DMS153 treated with DMSO at 0.1 percent for 48 hours (cell line): Measurements from ENCODE around the gene HELZ.
"Not testable (repeated sequence)": the region's sequence is repeated elsewhere in the genome, so short reads cannot be mapped to it uniquely, and the experiment has no call there.

Experiments
- DNase-seq: peaks from one replicate; lab custom pipeline; 2025; ENCODE audit not compliant: unreplicated experiment; lab: John Stamatoyannopoulos, UW

HELZ gene

DNA sequence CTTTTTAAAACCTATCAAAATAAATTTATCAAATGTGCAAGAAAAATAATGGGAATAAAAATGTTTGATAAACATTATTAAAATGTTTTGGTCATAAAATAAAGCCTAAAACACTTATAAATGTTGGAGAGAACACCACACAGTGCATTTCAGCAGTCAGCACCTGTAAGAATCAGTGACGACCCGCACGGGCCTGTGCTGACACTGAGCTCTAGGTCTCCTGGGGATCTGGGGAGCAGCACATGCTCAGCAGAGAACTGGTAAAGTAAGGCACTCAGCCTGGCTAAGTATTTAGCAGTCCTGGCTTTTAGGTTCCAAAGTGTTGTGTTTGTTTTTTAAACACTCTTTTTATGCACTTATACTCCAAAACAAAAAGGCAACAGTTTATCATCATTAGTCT is 46.9 kb downstream of the HELZ start:
- DNase-seq = no peak

DNA sequence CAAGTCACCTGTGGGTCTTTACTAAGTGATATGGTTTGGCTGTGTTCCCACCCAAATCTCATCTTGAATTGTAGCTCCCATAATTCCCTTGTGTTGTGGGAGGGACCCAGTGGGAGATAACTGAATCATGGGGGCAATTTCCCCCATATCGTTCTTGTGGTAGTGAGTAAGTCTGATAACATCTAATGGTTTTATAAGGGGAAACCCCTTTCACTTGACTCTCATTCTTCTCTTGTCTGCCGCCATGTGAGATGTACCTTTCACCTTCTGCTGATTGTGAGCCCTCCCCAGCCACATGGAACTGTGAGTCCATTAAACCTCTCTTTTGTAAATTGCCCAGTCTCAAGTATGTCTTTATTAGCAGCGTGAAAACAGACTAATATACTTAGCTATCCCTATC is 48.0 kb downstream of the HELZ start:
- not testable (repeated sequence) for DNase-seq

DNA sequence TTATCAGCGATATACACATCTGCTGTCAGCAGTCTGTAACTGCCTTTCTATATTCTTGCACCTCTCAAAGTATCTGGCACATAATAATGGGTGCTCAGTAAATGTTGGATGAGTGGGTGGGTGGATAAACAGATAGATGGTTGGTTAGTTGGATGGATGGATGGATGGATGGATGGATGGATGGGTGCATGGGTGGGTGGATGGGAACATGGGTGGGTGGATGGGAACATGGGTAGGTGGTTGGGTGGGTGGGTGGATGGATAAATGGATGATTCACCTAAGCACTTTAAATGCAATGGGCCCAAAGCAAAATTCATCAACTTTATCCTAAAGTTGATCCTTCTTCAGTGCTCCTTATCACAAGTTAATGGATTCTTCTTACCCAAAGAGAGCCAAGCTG is 48.6 kb downstream of the HELZ start:
- no peak for DNase-seq

DNA sequence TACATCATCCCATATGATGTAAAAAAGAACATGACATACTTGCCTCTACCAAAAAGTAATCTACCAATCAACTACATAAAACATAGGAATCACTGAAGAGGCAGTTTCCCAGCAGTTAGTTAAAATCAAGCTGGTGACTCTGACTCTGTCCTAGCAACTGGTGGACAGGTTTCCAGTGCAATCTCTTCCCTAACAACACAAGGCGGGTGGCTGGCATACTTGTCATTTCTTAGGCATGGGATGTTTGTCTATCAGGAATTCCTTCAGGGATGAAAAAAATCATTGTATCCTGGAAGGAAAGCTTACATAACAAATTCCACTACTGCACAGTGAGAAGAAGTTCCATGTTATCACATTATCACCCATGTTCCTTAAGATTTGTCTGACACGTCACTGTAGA is 50.9 kb downstream of the HELZ start:
- no peak for DNase-seq

DNA sequence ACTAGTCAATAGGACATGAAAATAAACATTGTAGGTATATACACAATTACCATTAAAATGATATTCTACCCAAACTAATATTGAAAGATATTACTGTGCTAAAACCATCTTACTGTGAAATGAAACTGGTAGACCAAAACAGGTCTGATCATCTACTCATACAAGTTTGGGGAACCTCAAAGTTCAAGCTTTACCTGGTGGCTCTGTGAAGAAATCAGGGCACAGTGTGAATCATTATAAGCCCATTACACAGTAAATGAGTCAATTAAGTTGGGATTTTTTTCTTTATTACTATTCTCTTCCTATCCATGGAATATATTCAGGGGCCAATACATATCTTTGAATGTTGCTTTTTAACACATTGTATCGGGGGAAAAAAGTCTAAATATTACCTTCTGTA is 57.1 kb downstream of the HELZ start:
- no peak for DNase-seq

DNA sequence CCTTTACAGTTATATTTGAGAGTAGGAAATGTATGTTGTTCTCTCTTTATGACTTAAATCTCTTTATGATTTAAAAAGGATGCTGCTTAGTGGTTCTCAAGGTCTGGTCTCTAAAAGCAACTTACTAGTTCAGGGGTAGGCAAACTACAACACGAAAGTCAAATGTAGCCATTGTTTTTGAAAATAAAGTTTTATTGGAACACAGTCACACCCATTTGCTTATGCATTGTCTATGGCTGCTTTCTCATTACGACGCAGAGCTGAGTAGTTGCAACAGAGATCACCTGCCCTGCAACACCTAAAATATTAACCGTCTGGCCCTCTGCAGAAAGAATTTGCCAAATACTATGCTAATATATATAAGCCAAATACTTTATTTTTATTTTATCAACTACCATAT is 58.2 kb downstream of the HELZ start:
- DNase-seq = no peak

DNA sequence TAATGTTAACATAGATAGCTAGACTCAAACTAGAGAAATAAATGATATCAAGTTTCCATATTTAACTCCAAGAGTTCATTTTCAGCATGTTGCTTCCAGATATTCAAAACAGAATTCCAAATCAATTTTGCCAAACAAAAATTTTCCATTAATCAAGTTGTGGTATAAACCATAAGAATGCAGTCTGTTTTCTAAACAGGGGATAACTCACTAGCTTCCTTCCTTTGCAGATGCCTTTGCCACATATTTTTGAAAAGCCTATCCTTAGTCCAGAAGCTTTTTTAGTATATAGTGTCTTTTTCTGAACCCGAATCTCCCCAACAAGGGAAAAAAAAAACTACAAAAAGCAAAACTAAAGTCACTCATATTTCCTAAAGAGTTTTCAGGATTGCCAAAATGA is 61.5 kb downstream of the HELZ start:
- DNase-seq = no peak

DNA sequence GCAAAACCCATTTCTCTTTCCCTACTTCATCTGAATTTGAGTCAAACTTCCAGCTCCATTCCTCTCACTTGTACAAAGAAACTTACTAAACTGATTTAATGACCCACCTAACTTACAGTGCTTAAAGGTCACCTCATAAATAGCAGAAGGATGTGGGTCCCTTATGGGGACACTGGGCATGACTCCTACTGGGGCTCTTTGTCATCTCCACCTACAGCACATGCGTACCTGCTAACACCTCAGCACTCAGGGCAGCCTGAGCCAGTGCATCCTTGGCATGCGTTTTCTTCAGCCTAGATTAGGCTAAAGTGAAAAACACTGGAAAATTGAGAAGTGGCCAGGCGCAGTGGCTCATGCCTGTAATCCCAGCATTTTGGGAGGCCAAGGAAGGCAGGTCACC is 63.2 kb downstream of the HELZ start:
- no peak for DNase-seq

DNA sequence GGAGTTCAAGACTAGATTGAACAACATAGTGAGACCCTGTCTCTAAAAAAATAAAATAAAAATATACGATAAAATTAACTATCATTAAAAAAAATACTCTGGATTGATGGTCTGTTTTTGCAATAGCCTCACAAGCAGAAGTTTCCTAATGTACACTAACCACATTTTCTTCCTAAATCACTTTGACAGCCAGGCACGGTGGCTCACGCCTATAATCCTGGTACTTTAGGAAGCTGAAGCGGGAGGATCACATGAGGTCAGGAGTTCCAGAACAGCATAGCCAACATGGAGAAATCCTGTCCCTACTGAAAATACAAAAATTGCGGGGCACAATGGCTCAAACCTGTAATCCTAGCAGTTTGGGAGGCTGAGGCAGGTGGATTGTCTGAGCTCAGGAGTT is 64.7 kb downstream of the HELZ start:
- DNase-seq = no peak

DNA sequence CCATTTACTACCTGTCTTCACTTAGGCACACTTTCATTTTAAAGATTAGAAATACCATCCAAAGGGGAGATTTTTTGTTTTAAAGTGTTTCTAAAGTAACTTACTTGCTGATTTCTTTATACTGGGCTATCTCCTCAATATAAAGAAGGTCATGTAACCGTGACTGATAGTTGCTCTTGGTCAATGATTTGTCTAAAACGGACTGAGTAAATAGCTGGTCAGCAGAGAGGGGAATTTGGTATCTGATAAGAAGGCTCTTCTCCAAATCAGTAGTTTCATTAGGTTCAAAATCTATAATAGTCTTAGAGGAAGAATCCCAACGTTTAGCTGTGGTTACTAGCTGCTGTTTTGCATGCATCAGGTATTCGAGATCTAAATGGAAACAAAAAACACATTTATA is 66.4 kb downstream of the HELZ start:
- DNase-seq = no peak

DNA sequence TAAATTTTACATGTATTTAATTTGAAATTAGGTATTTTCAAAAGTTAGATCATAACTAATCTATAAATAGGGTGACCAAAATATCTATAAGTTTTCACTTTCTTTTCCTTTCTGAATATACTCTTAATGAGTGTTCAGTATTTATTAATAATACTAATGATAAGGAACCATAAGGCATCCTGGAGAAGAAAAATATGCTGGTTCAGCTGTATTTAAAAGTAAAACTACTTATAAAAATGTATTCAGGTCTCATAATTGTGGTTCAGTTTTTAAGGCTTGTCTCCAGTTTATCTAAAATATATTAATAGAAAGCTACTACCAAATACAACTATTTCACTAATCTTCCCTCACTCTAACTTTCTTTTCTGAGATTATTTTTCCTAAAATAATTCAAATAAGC is 67.3 kb downstream of the HELZ start:
- no peak for DNase-seq

DNA sequence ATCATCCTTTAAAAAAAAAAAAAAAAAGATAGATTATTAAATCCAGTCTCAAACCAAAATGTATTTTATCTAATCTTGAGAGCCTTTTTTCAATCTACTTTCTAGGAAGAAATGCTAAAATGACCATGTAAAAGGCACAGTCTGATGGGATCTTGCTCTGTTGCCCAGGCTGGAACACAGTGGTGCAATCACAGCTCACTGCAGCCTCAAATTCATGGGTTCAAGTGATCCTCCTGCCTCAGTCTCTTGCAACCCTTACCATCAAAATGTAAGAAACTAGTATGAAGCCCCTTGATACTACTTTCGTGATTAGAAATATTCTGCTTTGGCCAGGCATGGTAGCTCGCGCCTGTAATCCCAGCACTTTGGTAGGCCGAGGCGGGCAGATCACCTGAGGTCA is 70.8 kb downstream of the HELZ start:
- DNase-seq = no peak

DNA sequence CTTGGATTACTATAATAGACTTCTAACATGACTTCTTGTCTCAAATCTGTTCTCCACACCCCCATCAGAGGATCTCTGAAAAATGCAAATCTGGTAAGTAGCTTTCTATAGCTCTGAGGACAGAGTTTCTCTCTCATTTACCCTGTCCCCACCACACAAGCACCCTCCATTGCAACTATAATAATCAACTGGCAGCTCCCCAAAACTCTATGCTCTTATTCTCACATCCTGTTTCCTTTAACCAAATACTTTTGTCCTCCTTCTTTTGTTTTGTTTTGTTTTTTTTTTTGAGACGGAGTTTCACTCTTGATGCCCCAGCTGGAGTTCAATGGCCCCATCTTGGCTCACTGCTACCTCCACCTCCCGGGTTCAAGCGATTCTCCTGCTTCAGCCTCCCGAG is 73.4 kb downstream of the HELZ start:
- DNase-seq = no peak

DNA sequence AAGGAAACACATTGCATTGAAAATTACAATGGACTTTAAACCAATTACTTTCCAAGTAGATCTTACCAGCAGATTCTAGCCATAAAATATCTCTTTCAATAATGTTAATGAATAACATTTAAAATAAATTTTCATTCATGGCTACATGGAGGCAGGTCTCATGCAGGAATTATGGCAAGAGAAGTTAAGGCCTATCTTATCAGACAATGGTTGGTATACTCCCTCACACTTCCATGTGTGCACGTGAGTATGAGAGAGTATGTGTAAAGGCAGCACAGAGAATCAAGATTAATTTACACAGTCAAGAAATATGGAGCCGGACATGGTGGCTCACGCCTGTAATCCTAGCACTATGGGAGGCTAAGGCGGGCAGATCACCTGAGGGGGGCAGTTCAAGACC is 76.5 kb downstream of the HELZ start:
- DNase-seq = no peak

DNA sequence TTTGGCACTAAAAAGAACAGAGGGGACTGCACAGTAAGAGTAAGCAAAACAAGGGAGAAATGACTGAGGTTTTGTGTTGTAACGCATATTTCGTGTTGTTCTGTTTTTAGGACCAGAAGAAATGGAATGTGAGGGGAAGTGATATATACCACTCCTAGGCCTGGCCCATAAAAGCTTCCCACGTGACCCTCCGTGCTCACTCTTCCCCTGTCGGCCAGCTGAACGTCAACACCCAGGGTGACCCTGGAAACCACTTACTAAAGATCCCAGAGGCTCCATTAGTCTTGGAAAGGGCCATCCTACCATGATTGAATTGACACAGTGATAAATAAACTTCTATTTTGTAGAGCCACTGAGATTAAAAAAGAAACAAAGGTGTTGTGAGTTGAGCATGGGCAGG is 79.8 kb downstream of the HELZ start:
- DNase-seq = no peak

DNA sequence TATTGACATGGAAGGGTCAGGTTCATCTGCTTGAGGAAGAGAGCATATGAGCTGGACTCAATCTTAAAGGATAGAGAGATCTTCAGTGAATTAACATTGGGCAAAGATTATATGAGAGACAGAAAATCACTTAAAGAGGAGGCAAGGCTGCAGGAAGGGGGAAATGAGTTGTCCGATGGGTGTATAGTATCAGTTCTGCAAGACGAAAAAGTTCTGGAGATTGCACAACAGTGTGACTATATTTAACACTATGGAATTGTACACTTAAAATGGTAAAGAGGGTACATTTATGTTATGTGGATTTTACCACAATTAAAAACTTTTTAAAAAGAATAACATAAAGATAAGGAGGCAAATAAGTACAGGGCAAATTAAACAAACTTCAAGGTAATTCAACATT is 80.7 kb downstream of the HELZ start:
- DNase-seq = no peak

DNA sequence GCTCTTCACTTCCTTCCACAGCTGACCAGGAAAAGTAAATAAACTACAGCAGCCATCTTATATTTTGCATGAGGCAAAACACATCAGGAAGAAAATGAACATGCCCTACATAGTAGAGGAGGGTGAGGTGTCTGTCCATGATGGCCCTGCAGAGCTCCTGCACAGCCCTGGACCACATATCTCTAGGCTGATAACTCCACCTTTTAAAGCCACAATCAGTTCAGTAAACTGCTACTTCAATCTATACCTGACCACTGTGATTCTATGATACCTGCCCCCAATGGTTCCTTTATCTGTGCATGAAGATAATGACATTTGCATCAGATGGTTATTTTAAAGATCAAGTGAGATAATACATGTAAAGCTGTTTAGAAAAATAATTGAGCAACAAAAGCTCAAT is 82.2 kb downstream of the HELZ start:
- no peak for DNase-seq

DNA sequence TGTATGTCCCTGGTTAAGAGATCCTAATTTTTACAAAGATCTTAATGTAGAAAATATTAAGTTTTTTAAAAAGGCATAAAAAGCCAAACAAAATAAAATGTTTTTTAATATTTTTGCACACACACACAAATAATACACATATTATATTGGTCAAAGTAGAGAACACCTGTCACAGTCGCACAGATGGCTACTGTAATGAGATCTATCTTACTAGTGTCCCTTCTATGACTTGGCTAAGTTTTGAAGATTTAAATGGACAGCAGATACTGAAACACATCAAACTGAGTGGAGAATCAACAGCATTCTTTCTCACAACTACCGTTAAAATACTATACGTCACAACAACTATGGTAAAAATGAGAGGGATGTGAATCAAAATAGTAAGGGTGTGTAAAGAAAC is 83.4 kb downstream of the HELZ start:
- no peak for DNase-seq

DNA sequence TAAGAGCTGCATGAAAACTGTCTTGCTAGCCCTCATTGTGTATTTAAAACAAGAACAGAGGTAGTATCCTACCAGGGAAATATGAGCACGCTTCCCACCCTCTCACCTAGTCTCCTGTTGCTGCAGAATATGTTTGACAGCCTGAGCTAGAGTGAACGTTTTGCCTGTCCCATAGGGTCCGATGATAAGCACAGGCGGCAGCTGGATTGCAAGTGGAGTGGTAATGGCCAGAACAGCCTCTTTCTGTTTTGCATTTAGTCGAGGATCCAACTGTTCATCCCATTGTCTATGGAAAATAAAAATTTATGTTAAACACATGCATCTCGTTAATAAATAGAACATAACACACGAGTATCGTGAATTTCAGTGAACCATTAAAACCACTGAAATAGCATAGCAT is 84.2 kb downstream of the HELZ start:
- no peak for DNase-seq

DNA sequence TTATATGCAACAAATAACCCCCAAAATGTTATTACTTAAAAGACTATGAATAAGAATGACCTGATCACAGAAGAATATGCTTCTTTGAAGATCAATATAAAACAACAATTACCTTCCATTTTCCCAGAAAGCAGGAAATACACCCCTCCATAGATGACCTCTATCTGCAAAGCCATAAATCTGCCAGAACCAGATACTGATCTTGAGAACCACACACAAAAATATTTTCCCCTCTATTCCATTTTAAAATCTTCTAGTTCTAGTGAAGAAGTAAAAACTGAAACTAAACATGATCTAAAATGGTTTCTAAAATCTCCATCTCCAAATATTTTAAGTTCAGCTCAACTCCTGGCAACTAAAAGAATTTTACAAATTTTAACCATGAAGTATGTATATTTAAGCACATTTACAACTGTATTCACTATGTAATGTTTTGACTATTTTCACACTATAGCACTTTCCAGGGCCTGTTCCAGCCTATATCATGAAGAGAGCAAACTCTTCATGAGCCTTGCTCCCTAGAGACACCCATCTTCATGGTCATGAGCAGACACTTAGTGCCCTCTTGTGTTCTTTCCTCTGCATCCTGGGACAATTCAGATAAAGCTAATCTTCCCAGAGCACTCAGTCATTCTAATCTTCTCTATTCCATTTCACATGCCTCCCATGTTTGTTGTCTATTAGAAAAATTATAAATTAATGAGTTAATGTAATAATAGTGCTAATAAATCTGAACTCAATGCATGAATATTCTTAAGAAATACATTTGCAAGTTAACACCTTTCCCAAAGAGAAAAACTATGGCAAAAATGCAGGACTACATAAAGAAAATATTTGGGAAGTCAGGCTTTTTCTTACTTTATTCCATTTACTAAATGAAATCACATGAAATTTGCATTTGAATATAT is 87.0 kb downstream of the HELZ start:
- DNase-seq = peak; percentile 15

DNA sequence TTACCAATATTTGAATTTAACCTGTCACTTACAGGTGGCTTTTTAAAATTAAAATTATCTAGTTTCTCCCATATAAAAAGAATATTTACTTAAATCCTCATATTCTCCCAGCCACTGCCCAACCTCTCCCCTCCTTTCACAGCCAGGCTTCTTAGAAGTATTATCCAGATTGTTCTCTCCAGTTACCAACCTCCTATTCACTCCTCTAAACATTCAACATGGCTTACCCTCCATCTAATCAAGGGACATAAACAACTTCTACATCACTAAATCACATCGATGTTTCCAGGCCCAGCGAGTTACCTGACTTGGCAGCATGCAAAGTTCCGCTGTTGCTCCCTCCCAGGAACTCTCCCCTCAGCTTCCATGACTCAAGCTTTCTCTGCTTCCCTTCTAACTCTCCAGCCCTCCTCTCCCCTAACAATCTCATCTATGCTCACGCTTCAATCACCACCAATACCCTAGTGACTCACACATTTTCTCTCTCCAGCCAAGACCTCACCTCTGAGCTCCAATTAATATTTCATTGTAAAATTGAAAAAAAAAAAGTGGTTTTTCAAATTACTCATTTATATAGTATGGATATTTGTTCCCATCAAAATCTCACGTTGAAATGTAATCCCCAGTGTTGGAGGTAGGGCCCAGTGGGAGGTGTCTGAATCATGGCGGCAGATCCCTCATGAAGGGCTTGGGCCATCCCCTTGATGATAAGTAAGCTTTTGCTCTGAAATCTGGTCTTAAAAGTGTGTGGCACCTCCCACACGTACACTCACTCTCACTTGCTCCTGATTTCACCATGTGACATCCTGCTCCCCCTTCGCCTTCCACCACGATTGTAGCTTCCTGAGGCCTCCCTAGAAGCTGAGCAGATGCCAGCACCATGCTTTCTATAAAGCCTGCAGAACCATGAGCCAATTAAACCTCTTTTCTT is 88.5 kb downstream of the HELZ start:
- no peak for DNase-seq

DNA sequence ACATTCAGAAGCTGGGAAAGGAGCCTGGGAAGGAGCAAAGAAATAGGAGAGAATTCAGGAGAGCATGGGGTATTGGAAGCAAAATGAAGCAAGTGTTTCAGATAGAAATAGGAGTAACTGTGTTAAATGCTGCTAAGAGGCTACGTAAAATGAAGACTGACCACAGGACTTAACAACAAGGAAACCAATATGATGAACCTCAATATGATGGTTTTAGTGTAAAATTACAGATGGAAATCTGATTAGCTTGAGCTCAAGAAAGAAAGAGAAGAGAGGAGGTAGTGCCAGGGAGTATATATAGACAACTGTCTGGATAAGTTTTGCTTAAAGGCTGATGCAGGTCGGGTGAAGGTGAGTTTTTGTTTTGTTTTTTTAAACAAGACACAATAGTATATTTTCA is 92.2 kb downstream of the HELZ start:
- DNase-seq = no peak
